Neural progenitor cell (in vitro differentiated cells): ENCODE measurements around the gene ALK. TPM values are rescaled to one million over a fixed set of nuclear protein-coding genes. Genes with fewer than 3 reads are reported as not detected.

Source experiments
- DNase-seq: peaks from one replicate; pipeline ENCODE4 v3.0.0-alpha.2; 2016; ENCODE audit warnings: low spot score
- H2AFZ ChIP-seq: fragments of 200-600 bp; sonication (generic); replicated peaks from 2 replicates; pipeline ENCODE4 v1.6.1; 2016; ENCODE audit warnings: antibody characterized with exemption
- H3F3A ChIP-seq: fragments of 200-600 bp; sonication (generic); 2 replicates; pipeline ENCODE4 v1.6.1; 2016; ENCODE audit warnings: antibody characterized with exemption, low read depth
- H3K27ac ChIP-seq: fragments of 200-600 bp; sonication (generic); 2 replicates; pipeline ENCODE4 v1.5.1; 2016; ENCODE audit warnings: mild to moderate bottlenecking
- H3K27me3 ChIP-seq: fragments of 200-600 bp; sonication (generic); 2 replicates; pipeline ENCODE4 v1.6.1; 2016; ENCODE audit warnings: mild to moderate bottlenecking, moderate library complexity
- H3K36me3 ChIP-seq: fragments of 200-600 bp; sonication (generic); 2 replicates; pipeline ENCODE4 v1.5.1; 2016
- H3K4me1 ChIP-seq: fragments of 200-600 bp; sonication (generic); 2 replicates; pipeline ENCODE4 v1.6.1; 2016; ENCODE audit warnings: mixed run types
- H3K4me2 ChIP-seq: fragments of 200-600 bp; sonication (generic); 2 replicates; pipeline ENCODE4 v1.6.1; 2016
- H3K4me3 ChIP-seq: fragments of 200-600 bp; sonication (generic); 2 replicates; pipeline ENCODE4 v1.5.1; 2016
- H3K79me2 ChIP-seq: fragments of 200-600 bp; sonication (generic); 2 replicates; pipeline ENCODE4 v1.6.1; 2016; ENCODE audit warnings: low read depth
- H3K9ac ChIP-seq: fragments of 200-600 bp; sonication (generic); 2 replicates; pipeline ENCODE4 v1.6.1; 2016
- H3K9me3 ChIP-seq: fragments of 200-600 bp; sonication (generic); 2 replicates; pipeline ENCODE4 v1.5.1; 2016; ENCODE audit warnings: low read depth
- H4K20me1 ChIP-seq: fragments of 200-600 bp; sonication (generic); 2 replicates; pipeline ENCODE4 v1.6.1; 2016; ENCODE audit warnings: low read depth
- H3K27ac Mint-ChIP-seq: 3 replicates; pipeline ENCODE4 v1.8.0; 2021; ENCODE audit warnings: mixed read lengths
- H3K27me3 Mint-ChIP-seq: 2 replicates; pipeline ENCODE4 v1.8.0; 2022; ENCODE audit warnings: low read depth, mild to moderate bottlenecking, inconsistent platforms, moderate library complexity, mixed read lengths; ENCODE audit not compliant: insufficient read depth
- H3K36me3 Mint-ChIP-seq: 3 replicates; pipeline ENCODE4 v1.8.0; 2021; ENCODE audit warnings: mixed read lengths
- H3K4me1 Mint-ChIP-seq: 3 replicates; pipeline ENCODE4 v1.8.0; 2021; ENCODE audit warnings: mixed read lengths
- H3K4me3 Mint-ChIP-seq: 3 replicates; pipeline ENCODE4 v1.8.0; 2021; ENCODE audit warnings: mild to moderate bottlenecking, moderate library complexity, mixed read lengths
- H3K9me3 Mint-ChIP-seq: 3 replicates; pipeline ENCODE4 v1.8.0; 2020; ENCODE audit warnings: mixed read lengths
- CTCF ChIP-seq: fragments of 200-600 bp; sonication (generic); IDR thresholded peaks from 2 replicates; pipeline ENCODE4 v1.5.1; 2017; ENCODE audit warnings: antibody characterized with exemption, mild to moderate bottlenecking
- EZH2 ChIP-seq: fragments of 200-600 bp; sonication (generic); IDR thresholded peaks from 2 replicates; pipeline ENCODE4 v1.6.1; 2017; ENCODE audit warnings: antibody characterized with exemption, mild to moderate bottlenecking, moderate library complexity
- EZH2phosphoT487 ChIP-seq: fragments of 200-600 bp; sonication (generic); IDR thresholded peaks from 2 replicates; pipeline ENCODE4 v1.6.1; 2017; ENCODE audit warnings: antibody characterized with exemption
- total RNA-seq: library from RNA; depleted of rRNA; stranded (reverse); fragments of >200 nt; gene quantifications from 2 replicates; pipeline ENCODE4 v1.2.3, GENCODE V29; 2015; ENCODE audit warnings: low replicate concordance

The ALK gene
- total RNA-seq, 1 donor from 2014 or later: not detected

DNA sequence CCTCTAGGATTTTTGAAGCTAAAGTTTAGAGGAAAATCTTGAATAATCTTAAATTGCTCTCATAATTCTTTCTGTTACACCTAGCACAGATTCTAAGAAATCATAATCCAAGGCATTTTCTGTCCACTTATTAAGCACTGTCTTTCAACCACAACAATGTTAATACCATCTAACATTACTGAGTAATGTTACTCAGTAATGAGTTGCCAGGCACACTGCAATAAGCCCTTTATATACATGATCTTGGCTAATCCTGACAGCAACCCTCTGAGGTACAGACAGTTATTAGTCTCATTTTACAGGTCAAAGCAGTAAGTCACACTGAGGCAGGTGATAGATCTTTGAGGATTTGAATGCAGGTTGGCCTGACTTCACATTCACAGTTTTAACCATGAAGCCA lies 291.9 kb downstream of the ALK start:
- H3K9me3 Mint-ChIP-seq: peaks cover 3% of the 10 kb centered on the region
- H3K27me3 Mint-ChIP-seq: peaks cover 4% of the 10 kb centered on the region
- no peak overlapping the region for H3K27ac ChIP-seq
- H3K4me1 Mint-ChIP-seq: peaks cover 32% of the 10 kb centered on the region
- H3K4me3 ChIP-seq: no peak overlapping the region
- no peak overlapping the region for H2AFZ ChIP-seq
- no peaks in the 10 kb centered on the region for H3K9me3 ChIP-seq
- DNase-seq: no peak
- no peaks in the 10 kb centered on the region for H3K79me2 ChIP-seq
- H3K4me2 ChIP-seq: no peak overlapping the region
- H3K36me3 Mint-ChIP-seq: no peaks in the 10 kb centered on the region
- no peak overlapping the region for H3K4me3 Mint-ChIP-seq
- no peaks in the 10 kb centered on the region for H3K4me1 ChIP-seq
- H3K36me3 ChIP-seq: no peaks in the 10 kb centered on the region
- no peak overlapping the region for H3K9ac ChIP-seq
- no peaks in the 10 kb centered on the region for H3K27me3 ChIP-seq
- no peak for TF ChIP-seq EZH2phosphoT487
- TF ChIP-seq CTCF: no peak
- no peak for TF ChIP-seq EZH2
- H3K27ac Mint-ChIP-seq: no peak overlapping the region
- no peaks in the 10 kb centered on the region for H4K20me1 ChIP-seq
- H3F3A ChIP-seq: no peaks in the 10 kb centered on the region

DNA sequence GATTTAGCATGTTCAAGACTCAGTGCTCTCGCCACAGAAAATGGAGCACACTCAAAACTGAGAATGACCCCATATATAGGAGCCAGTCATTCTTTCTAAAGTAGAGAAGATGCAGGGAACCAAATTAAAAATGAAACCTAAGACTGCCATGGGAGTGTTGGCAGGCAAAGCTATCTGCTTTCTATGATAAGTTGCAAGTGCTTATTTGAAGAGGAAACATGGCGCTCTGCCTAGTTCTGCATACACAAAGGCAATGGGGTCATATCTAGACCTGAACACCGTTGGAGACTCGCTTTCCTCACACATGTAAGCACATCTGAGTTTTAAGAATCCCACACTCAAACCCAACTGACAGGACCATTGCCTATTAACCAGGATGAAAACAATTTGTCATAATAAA lies 292.5 kb downstream of the ALK start:
- peaks cover 32% of the 10 kb centered on the region for H3K4me1 Mint-ChIP-seq
- Histone ChIP-seq H3K4me3 (no peak overlapping the region), H3K9ac (no peak overlapping the region), H4K20me1 (no peaks in the 10 kb centered on the region), H3K27me3 (no peaks in the 10 kb centered on the region), H3K9me3 (no peaks in the 10 kb centered on the region), H3K79me2 (no peaks in the 10 kb centered on the region), H3K4me1 (no peaks in the 10 kb centered on the region), H2AFZ (no peak overlapping the region), H3K36me3 (no peaks in the 10 kb centered on the region), H3F3A (no peaks in the 10 kb centered on the region), H3K4me2 (no peak overlapping the region), H3K27ac (no peak overlapping the region)
- peaks cover 4% of the 10 kb centered on the region for H3K27me3 Mint-ChIP-seq
- H3K4me3 Mint-ChIP-seq: no peak overlapping the region
- H3K27ac Mint-ChIP-seq: no peak overlapping the region
- H3K36me3 Mint-ChIP-seq: no peaks in the 10 kb centered on the region
- DNase-seq: no peak
- TF ChIP-seq EZH2phosphoT487 (no peak), EZH2 (no peak), CTCF (no peak)
- H3K9me3 Mint-ChIP-seq: peaks cover 3% of the 10 kb centered on the region

DNA sequence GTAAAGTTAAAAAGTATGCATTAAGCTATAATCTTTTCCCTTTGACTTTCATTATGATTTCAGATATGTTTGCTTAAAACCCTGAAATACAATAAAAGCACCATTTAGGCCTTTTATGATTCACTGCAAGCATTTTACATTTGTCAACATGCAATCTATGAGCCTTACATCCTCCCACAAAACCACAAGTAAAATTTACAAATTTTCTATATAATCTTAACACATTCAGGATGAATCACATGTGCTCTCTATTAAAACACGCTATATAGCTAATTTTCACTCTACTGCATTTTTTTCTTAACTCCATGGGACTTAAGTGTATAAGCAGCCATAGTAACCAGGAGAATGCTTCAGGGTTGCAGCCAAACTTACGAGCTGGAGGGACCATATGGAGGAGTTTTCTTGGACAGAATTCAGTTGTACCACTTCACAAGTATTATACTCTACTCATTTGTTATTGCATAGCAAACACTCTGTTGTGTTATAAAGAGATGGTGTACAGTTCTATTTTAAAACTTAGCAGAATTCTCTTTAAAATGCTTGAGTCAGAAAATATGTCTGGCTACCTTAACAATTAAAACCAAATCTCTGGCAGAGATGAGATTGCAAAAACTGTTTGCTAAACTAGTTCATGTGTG lies 293.2 kb downstream of the ALK start:
- H3K27ac ChIP-seq: no peak overlapping the region
- DNase-seq: no peak
- TF ChIP-seq EZH2phosphoT487 (no peak), EZH2 (no peak), CTCF (no peak)
- Mint-ChIP-seq H3K9me3 (no peaks in the 10 kb centered on the region), H3K27ac (no peak overlapping the region), H3K4me1 (peaks cover 32% of the 10 kb centered on the region), H3K36me3 (no peaks in the 10 kb centered on the region), H3K4me3 (no peak overlapping the region), H3K27me3 (peaks cover 4% of the 10 kb centered on the region)
- H3K9me3 ChIP-seq: no peaks in the 10 kb centered on the region
- no peak overlapping the region for H3K9ac ChIP-seq
- H3K36me3 ChIP-seq: no peaks in the 10 kb centered on the region
- no peaks in the 10 kb centered on the region for H3K4me1 ChIP-seq
- no peaks in the 10 kb centered on the region for H3F3A ChIP-seq
- no peaks in the 10 kb centered on the region for H3K79me2 ChIP-seq
- H3K27me3 ChIP-seq: no peaks in the 10 kb centered on the region
- H4K20me1 ChIP-seq: no peaks in the 10 kb centered on the region
- H3K4me3 ChIP-seq: no peak overlapping the region
- no peak overlapping the region for H2AFZ ChIP-seq
- no peak overlapping the region for H3K4me2 ChIP-seq
